ENCODE results near the gene CD151.

CD151 gene

GRCh38 chr11:858053-858761 is 25.5 kb downstream of the CD151 start:
- DNase-seq (ENCODE audit: low spot score), result no peak

- DNase-seq (ENCODE audit: low spot score), result no peak
These were observed 26.1 kb downstream of the CD151 start for GRCh38 chr11:858762-859339.

DNA sequence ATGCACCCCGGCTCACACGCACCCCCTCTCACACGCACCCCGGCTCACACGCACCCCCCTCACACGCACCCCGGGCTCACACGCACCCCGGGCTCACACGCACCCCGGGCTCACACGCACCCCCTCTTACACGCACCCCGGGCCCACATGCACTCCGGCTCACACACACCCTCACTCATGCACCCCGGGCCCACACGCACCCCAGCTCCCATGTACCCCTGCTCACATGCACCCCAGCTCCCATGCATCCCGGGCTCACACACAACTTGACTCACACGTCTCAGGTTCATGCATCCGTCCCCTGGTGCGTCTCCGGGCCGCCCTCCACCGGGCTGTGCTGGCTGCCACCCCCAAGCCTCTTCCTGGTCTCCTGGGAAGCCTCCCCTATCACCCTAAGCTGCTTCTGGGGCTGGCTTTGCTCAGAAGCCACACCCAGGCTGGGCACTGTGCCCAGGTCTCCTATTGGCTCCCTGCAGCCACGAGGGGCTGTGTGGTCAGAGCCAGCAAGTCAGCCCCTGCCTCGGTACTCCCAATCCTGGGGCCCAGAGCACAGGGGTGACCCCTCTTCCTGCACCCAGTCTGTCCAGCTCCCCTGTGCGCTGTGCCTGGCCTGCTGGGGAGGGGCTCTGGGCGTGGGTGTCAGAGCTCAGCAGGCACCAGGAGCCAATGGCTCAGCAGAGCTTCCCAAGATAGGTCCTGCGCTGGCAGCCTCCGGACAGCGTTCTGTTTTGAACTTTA is 26.8 kb downstream of the CD151 start:
- DNase-seq (ENCODE audit: low spot score), result peak; percentile 82

DNA sequence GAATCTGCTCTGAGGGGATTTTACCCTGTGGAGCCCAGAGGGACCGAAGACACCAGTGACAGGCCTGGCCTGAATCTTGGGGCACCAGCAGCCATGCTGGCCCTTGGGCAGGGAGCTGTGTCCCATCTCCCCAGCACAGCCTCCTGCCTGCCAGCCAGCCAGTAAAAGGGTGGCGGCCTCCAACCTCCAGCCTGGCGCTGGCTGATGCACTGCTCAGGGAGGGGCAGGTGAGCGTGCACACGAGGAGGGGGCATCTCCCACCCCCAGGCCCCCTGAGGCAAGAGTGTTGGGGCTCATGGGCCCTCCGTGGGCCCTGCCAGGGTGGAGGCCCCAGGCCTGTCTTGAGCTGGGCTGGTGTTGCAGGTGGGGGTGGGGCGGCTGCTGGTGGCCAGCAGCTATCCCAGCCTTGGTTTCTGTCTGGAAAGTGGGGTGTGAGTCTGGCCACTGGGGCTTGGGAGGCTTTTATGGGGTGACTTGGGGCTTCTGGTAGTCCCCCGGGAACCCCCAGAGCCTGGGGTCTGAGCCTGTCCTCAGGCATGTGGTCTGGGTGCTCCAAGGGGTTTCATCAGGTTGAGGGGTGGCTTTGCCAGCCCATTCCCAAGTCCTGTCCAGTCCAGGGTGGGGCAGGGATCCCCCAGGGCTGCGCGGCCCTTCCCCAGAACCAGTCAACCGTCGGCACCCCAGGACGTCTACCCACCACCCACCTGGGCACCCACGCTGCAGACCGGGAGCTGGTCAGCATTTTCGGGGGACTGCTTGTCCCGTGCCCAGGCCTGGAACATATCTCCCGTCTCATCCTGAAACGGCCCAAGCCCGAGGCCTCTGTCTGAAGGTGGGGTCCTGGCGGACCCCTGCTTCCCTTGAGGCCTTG is 27.7 kb downstream of the CD151 start:
- DNase-seq (ENCODE audit: low spot score), result peak; percentile 36

GRCh38 chr11:861105-861479 is 28.3 kb downstream of the CD151 start:
- no peak for DNase-seq (ENCODE audit: low spot score)

GRCh38 chr11:862081-862661 is 29.4 kb downstream of the CD151 start:
- peak; percentile 86 for DNase-seq (ENCODE audit: low spot score)

- no peak for DNase-seq (ENCODE audit: low spot score)
These were observed 29.9 kb downstream of the CD151 start for GRCh38 chr11:862696-863022.

- DNase-seq (ENCODE audit: low spot score), result no peak
These were observed 30.5 kb downstream of the CD151 start for GRCh38 chr11:863023-863909.

DNA sequence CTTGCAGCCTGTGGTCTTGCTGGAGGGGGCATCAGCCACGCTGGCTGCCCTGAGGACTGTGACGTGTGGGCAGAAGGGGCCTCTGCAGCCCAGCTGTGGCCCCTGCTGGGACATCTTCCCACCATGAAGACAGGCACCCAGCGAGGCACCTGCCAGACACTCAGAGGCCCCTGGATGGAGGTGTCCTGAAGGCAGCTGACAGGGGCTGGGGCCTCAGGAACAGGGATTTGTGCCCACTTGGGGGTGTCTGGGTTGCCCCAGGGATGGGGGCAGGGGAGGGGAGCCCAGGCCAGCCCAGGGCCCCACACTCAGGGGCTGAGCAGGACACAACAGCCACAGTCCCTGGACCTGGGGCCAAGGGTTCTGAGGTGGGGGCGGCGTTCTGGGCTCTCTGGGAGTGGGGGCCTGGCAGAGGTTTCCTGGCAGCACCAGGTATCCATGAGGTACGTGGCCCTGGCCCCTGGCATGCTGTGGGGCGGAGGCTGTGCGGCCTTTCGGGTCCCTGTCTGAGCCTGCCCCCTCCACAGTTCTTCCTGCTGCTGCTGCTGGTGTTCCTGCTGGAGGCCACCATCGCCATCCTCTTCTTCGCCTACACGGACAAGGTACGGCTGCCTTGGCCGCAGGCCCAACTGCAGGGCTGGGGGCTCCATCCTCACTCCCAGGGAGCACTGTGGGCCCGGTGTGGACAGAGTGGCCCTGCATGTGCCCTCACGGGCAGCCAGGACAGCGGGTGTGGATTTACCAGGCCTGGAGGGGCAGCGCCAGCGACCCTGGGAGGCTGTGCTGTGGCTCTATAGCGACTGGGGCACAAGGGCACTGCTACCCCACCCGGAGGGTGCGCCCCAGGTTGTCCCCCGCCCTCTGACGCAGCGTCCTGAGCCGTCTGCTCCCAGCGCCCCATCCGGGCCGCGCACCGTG is 31.4 kb downstream of the CD151 start:
- no peak for DNase-seq (ENCODE audit: low spot score)

- no peak for DNase-seq (ENCODE audit: low spot score)
These were observed 32.1 kb downstream of the CD151 start for GRCh38 chr11:864898-865297.

- DNase-seq (ENCODE audit: low spot score), result no peak
These were observed 33.0 kb downstream of the CD151 start for GRCh38 chr11:865462-866430.

DNA sequence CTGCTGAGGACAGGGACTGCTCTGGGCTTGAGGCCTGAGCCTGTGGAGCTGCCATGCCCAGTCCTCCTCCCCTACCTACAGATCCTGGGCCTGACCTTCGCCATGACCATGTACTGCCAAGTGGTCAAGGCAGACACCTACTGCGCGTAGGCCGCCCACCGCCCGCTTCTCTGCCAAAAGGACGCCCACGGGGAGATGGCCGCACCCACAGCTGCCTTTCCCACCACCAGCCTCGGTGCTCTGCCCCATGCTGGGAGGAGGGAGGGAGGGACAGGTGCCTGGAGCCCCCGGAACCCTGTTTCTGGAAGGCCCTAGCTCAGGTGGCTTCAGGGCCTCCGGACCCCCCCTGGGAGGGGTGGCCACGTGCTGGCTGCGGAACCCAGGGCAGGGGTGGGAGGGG is 33.7 kb downstream of the CD151 start:
- DNase-seq (ENCODE audit: low spot score), result no peak

DNA sequence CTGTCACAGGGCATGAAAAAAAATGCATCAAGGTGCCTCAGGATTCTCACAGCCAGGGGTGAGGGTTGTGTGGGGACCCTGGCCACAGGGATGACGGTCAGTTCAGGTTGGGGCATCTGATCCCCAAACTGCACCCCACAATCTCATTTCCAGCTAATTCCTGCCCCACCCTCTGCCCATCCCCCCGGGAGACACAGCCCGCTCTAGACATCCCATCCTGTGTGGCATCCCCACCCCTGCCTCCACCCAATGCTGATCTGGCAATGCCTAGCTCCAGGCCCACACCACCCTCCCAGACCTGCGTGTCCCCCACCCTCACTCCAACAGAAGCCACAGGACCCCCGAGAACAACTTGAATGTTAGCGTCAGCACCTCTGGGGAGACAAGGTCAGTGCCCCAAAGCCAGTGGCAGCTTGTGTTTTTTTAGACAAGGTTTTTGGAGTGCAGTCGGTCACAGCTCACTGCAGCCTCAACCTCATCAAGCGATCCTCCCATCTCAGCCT is 35.2 kb downstream of the CD151 start:
- no peak for DNase-seq (ENCODE audit: low spot score)

DNA sequence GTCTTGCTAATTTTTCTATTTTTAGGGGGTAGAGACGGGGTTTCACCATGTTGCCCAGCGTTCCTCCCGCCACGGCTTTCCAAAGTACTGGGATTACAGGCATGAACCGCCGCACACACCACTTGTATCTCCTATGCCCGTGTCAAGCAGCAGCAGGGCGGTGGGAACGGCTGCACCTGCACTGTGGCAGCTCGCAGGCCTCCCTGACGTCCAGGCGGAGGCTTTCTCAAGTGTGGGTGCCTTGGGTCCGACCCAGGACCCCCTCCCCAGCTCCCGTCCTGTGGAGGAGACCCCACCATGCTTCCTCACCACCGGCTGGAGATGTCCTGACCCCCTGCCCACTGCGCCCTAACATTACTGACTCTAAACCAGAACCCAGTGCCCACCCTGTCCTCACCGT is 35.6 kb downstream of the CD151 start:
- DNase-seq (ENCODE audit: low spot score), result no peak

DNA sequence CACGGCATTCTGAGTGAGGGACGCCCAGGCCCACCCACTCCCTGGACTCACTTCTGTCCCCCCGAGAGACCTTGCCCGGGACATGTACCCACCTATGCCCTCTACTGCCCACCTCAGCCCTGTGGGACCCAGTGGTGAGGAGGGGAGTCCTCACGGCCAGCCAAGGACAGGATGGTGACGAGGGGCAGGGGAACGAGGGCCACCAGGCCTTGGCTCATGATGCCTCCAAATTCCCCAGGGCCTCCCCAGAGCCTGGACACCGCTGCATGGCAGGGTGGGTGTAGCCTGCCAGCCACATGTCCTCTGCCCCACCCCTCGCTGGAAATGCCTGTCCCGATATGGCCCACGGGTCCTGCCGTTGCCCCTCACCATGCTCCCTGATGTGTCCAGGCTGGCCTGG is 36.0 kb downstream of the CD151 start:
- DNase-seq (ENCODE audit: low spot score), result no peak

DNA sequence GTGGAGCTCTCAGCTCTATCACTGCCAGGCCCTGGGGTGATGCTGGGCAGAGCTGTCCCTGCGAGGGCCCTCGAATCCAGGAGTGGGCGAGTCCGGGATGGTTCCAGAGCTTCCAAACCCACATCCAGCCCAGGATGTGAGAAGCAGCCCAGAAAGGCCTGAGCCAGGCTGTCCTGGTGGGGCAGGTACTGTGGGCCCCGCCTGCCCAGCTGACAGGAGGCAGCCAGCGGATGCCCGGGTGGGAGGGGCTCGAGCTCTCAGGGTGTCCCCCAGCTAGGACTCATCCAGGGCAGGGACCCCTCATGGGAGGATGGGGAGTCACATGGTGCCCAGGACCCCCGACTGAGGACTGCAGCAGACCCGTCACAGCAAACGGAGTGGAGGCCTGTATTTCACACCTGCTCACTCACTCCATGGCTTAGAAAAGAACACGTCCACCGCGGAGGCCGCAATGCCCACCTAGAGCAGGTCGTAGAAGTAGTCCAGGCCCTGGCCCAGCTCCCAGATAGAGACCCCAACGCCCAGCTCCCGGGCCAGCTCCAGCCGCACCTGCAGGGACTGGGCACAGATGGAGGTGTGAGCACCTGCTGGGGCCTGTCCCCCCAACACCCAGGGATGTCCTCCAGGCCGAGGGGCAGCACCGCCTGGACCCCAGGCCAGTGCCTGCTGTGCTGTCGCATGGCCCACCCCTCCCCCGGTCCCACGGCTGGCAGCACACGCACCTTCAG is 36.8 kb downstream of the CD151 start:
- DNase-seq (ENCODE audit: low spot score), result no peak

DNA sequence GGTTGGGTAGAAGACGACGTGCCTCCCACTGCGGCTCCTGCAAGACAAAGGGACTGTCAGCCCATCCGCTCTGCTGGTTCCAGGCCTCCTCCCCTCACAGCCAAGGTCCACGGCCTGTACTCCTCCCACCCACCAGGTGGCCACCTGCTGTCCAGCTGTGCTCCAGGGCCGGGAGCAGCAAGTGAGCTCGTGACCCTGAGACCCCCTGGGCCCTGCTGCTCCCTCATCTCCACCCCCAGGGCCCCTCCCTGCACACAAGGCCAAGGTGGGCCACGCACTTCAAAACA is 37.3 kb downstream of the CD151 start:
- no peak for DNase-seq (ENCODE audit: low spot score)

GRCh38 chr11:870418-870817 is 37.7 kb downstream of the CD151 start:
- no peak for DNase-seq (ENCODE audit: low spot score)

Data from hematopoietic multipotent progenitor cell treated with erythropoietin and hydrocortisone succinate and interleukin-3 and kit ligand, for 17 days (in vitro differentiated cells).